Spleen (tissue), 13 donors: ENCODE results near the gene BHMT. TPM values are rescaled to one million over a fixed set of nuclear protein-coding genes. Genes with fewer than 3 reads are reported as not detected.
A peak's percentile ranks its signal among the peaks of the same experiment; 100 is the strongest.

ENCODE experiments used
- DNase-seq: peaks from one replicate; pipeline ENCODE4 v3.0.0-alpha.2; 2020
- H3K27ac ChIP-seq, 8 donors: fragments of 200-600 bp; sonication (generic) in 7 of 8; 1 replicate in 4 of 8; 2 replicates in 4 of 8; pipeline versions ENCODE4 v1.5.0 to v1.8.0; 2016 to 2021; ENCODE audit warnings: inconsistent platforms in 4 of 8, mild to moderate bottlenecking in 4 of 8, moderate library complexity in 1 of 8
- H3K27me3 ChIP-seq, 7 donors: fragments of 200-600 bp; sonication (generic) in 6 of 7; replicated peaks in 1 of 7; 1 replicate in 4 of 7; 2 replicates in 3 of 7; pipeline versions ENCODE4 v1.5.0 to v1.8.0; 2016 to 2021; ENCODE audit warnings: inconsistent platforms in 3 of 7, mild to moderate bottlenecking in 1 of 7
- H3K36me3 ChIP-seq, 6 donors: fragments of 200-600 bp; sonication (generic) in 5 of 6; 1 replicate in 4 of 6; 2 replicates in 2 of 6; pipeline versions ENCODE4 v1.5.0 to v1.8.0; 2016 to 2021; ENCODE audit warnings: inconsistent platforms in 2 of 6
- H3K4me1 ChIP-seq, 6 donors: fragments of 200-600 bp; sonication (generic) in 5 of 6; 1 replicate in 3 of 6; 2 replicates in 3 of 6; pipeline versions ENCODE4 v1.5.0 to v1.8.0; 2016 to 2021; ENCODE audit warnings: inconsistent platforms in 3 of 6
- H3K4me3 ChIP-seq, 8 donors: fragments of 200-600 bp; sonication (generic) in 7 of 8; 1 replicate in 4 of 8; 2 replicates in 4 of 8; pipeline versions ENCODE4 v1.5.0 to v1.8.0; 2016 to 2021; ENCODE audit warnings: inconsistent platforms in 4 of 8, mild to moderate bottlenecking in 4 of 8, moderate library complexity in 2 of 8
- H3K9me3 ChIP-seq, 8 donors: fragments of 200-600 bp; sonication (generic) in 7 of 8; 1 replicate in 4 of 8; 2 replicates in 4 of 8; pipeline versions ENCODE4 v1.5.0 to v1.8.0; 2016 to 2021; ENCODE audit warnings: inconsistent platforms in 4 of 8
- CTCF ChIP-seq, 11 experiments: fragments of 200-600 bp in 7 of 11; fragments of 450-650 bp in 4 of 11; sonication (generic) in 4 of 11; IDR thresholded peaks in 8 of 11; conservative IDR thresholded peaks in 3 of 11; 1 replicate in 7 of 11; 2 replicates in 4 of 11; pipeline versions ENCODE4 v1.4.0 to v1.8.0; 2016 to 2021; ENCODE audit warnings: antibody characterized with exemption in 11 of 11, inconsistent platforms in 4 of 11, mild to moderate bottlenecking in 1 of 11
- POLR2A ChIP-seq, 3 donors: fragments of 450-650 bp; IDR thresholded peaks; one replicate each; pipeline ENCODE4 v1.5.1; 2017; ENCODE audit warnings: antibody characterized with exemption in 3 of 3, mild to moderate bottlenecking in 1 of 3
- POLR2AphosphoS5 ChIP-seq, 3 donors: sonication (generic); formaldehyde crosslinking; IDR thresholded peaks; one replicate each; pipeline ENCODE4 v1.5.1; 2017; ENCODE audit warnings: antibody characterized with exemption in 3 of 3
- WGBS, 5 donors: extraction: QIAGEN DNeasy Blood & Tissue Kit in 3 of 5; methylation state at CpG; one replicate each; pipeline versions ENCODE4 v1.1.5 to v1.1.7; 2013 to 2018; 5-methylcytosine and 5-hydroxymethylcytosine counted together
- intact Hi-C: fragments of 100-400 bp; cut with DNase I; formaldehyde crosslinking; loops from one replicate; pipeline ENCODE4 v1.15.0; 2023; ENCODE audit warnings: low total_unique reads
- long read RNA-seq, 2 donors: transcript quantifications; one replicate each; lab custom pipeline, GENCODE V29; 2026
- polyA plus RNA-seq, 3 donors: library from polyadenylated mRNA; stranded (reverse); fragments of 200-250 nt; gene quantifications; one replicate each; pipeline ENCODE4 v1.2.1, GENCODE V29; 2013
- total RNA-seq, 7 donors: library from RNA; depleted of rRNA in 3 of 7; stranded (reverse); fragments of >200 nt in 3 of 7; fragmentation: NEBNext Ultra II Directional in 4 of 7; extraction: Animal tissue kit (Norgen Biotek cat#: 25700) in 4 of 7; gene quantifications; one replicate each; pipeline versions ENCODE4 v1.1.0 to v1.2.1, GENCODE V29; 2016 to 2021
- donor health status: healthy with polysubstance abuse.
- donor health status: DM: no; HTN: no; CAD: no; lungs with moderate emphysema.
- donor health status: DM: no; HTN: no; CAD: no.
- donor health status: Bipolar disorder and iron deficiency.
- donor health status: healthy.
- donor health status: DM: no; HTN: no; CAD: no.
- donor health status: DM: yes; HTN: yes; CAD: no.

BHMT gene, protein sequence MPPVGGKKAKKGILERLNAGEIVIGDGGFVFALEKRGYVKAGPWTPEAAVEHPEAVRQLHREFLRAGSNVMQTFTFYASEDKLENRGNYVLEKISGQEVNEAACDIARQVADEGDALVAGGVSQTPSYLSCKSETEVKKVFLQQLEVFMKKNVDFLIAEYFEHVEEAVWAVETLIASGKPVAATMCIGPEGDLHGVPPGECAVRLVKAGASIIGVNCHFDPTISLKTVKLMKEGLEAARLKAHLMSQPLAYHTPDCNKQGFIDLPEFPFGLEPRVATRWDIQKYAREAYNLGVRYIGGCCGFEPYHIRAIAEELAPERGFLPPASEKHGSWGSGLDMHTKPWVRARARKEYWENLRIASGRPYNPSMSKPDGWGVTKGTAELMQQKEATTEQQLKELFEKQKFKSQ
- not detected for total RNA-seq
- polyA plus RNA-seq: not detected
- long read RNA-seq, donor 1: 0 reads
- long read RNA-seq, donor 2: 0 reads

DNA sequence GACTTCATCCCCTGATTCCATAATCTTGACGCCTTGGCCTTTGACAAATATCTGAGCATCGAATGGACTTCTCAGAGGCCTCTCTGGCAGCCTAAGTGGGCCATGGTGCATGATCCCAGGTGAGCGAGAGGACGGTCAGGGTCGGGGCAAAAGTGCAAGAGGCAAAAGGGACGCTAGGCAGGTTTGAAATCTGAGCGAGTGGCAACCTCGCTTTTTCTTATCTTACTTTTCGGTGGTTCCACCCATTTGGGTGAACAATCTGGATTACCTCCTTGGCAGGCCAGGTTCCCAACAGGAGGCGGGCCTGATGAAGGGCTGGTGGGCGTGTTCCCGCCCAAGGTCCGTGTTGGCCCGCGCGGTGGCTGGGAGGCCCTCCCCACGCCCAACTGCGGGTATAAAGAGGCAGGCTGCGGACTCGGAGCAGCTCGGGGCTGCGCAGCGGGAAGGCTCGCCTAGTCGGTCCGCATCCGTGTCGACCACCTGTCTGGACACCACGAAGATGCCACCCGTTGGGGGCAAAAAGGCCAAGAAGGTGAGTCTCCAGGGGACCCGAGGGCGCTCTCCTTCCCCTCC lies at the start of gene BHMT:
Gene BHMT, plus strand, starts transcription at position 423 of the 573 bp plus-strand sequence. Its CDS starts 77 bp downstream, at position 500.
- Histone ChIP-seq H3K4me3 (no peak within 1 kb of the TSS), H3K27me3 (peaks cover 0 to 48% (median 36%) of the 10 kb centered on the region in 7 donors), H3K4me1 (peaks cover 0 to 10% (median 0%) of the 10 kb centered on the region in 6 donors), H3K27ac (no peak within 1 kb of the TSS), H3K36me3 (no peaks in the 10 kb centered on the region), H3K9me3 (no peaks in the 10 kb centered on the region)
- intact Hi-C loops: no loop called here
- 28 to 64% (median 31%) methylated on average over 11 to 32 of the region's 32 CpGs for WGBS, 5 donors
- no peak for DNase-seq
- TF ChIP-seq CTCF (IDR thresholded peaks at IDR 0.05 in 8 of 11, conservative IDR thresholded peaks at IDR 0.05 in 3 of 11) (no peak), POLR2A (IDR thresholded peaks at IDR 0.05) (no peak), POLR2AphosphoS5 (IDR thresholded peaks at IDR 0.05) (no peak)

DNA sequence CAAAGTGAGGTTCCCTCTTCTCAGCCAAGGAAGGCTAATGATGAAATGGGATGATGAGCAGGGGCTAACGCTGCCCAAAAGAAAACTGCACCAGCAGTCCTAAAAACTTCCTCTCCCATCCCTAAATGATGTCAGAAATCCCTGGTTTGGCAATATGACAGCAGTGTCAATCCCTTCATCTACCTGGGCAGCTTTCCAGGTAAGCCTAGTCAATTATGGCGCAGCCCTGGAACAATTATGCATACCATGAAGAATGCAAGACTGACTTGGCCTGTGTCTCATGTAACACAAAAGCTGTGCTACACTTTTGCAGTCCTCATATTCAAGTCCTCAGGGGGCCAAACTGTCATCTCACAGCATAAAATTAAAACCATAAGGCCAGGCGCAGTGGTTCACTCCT lies 49.2 kb upstream of the BHMT start:
- H3K27me3 ChIP-seq: peaks cover 0 to 2% (median 0%) of the 10 kb centered on the region in 7 donors
- WGBS, 5 donors: 88 to 97% (median 94%) methylated on average over 2 to 3 of the region's 3 CpGs
- no peaks in the 10 kb centered on the region for H3K9me3 ChIP-seq
- no peak for DNase-seq
- no peaks in the 10 kb centered on the region for H3K4me1 ChIP-seq
- H3K4me3 ChIP-seq: no peak overlapping the region
- no peak for TF ChIP-seq POLR2AphosphoS5 (IDR thresholded peaks at IDR 0.05)
- no peak for TF ChIP-seq CTCF (IDR thresholded peaks at IDR 0.05 in 8 of 11, conservative IDR thresholded peaks at IDR 0.05 in 3 of 11)
- no peak overlapping the region for H3K27ac ChIP-seq
- H3K36me3 ChIP-seq: no peaks in the 10 kb centered on the region
- intact Hi-C loops: no loop called here

GRCh38 chr5:79069488-79070349 lies 41.9 kb upstream of the BHMT start, which contains the start of the genes BHMT2 and DMGDH:
TSS of gene BHMT2 (plus strand) at chr5:79069767. CDS start at chr5:79069783, 16 bp downstream.
TSS of gene DMGDH (minus strand) at chr5:79069674. CDS start at chr5:79069620, 54 bp downstream.
- TF ChIP-seq POLR2AphosphoS5 (IDR thresholded peaks at IDR 0.05): no peak
- no peak for TF ChIP-seq CTCF (IDR thresholded peaks at IDR 0.05 in 8 of 11, conservative IDR thresholded peaks at IDR 0.05 in 3 of 11)
- no peak for TF ChIP-seq POLR2A (IDR thresholded peaks at IDR 0.05)
- Histone ChIP-seq H3K9me3 (peaks cover 0 to 3% (median 0%) of the 10 kb centered on the region in 8 donors), H3K4me3 (peak within 1 kb of the TSS in 5 of 8 donors; percentile 9 to 39 (median 19)), H3K27me3 (peaks cover 0 to 45% (median 22%) of the 10 kb centered on the region in 7 donors), H3K36me3 (no peaks in the 10 kb centered on the region), H3K27ac (no peak within 1 kb of the TSS), H3K4me1 (peaks cover 0 to 10% (median 0%) of the 10 kb centered on the region in 6 donors)
- no peak for DNase-seq
- WGBS, 5 donors: 29 to 54% (median 43%) methylated on average over 45 to 79 of the region's 79 CpGs
- intact Hi-C loops: no loop called here
